ENCODE measurements around the gene XPNPEP1.

The XPNPEP1 gene

DNA sequence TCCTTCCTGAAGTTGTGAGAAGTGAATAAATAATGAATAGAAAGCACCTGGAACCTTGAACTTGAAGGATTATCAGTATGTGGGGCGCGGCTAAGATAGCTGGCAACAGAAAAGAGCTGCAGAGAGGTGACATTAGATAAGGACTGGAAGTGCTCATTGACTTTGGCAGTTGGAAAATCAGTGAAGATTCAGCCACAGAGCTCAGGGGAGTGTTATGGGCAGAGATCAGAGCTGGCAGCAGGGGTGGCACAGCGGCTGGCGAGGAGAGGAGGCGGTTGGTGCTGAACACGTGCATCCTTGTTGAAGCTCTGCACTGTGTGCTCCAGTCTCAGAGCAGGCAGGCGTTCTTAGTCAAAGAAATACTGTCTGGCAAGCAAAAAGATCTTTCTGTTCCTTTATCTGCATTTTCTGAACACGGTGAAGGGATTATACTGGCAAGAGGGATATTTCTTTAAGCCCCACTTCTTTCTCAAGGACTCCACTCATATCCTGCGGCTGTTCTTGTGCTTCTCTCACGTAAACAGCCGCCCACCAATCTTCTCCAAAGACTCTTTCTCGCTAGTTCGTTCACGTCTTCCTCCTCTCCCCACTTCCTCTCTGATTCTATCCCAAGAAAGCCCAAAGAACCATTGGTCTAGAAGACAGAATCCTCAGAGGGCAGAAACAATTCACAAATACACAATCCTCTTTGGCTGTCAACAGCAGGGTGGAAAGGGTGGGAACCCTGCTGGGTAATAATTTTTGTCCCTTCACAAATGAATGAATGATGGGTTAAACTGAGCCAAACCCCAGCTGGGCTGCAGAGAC is 45.8 kb upstream of the XPNPEP1 start:
- Histone ChIP-seq H3K14ac (ENCODE audit: low read length) (no peak overlapping the region), H3K23ac (ENCODE audit: low read length) (no peak overlapping the region), H3K4me2 (ENCODE audit: low read length) (no peak overlapping the region), H2BK5ac (ENCODE audit: low read depth, low read length, poor library complexity) (no peak overlapping the region), H2AK5ac (ENCODE audit: low read length) (no peak overlapping the region), H3K36me3 (ENCODE audit: control insufficient read depth in 1 of 2, insufficient read depth in 2 of 2, low read length in 2 of 2) (no peaks in the 10 kb centered on the region), H3K27ac (ENCODE audit: low read depth, low read length) (no peak overlapping the region), H3K9ac (ENCODE audit: low read length) (no peak overlapping the region), H2AFZ (ENCODE audit: insufficient read depth, low read length, poor library complexity) (no peak overlapping the region), H4K12ac (ENCODE audit: low read depth, low read length) (no peak overlapping the region), H3K4ac (ENCODE audit: low read depth, low read length) (no peak overlapping the region), H3K4me3 (ENCODE audit: low read depth, low read length) (no peak overlapping the region), H3K18ac (ENCODE audit: low read length) (no peak overlapping the region), H3K79me2 (ENCODE audit: control insufficient read depth, insufficient read depth, low read length, poor library complexity) (no peaks in the 10 kb centered on the region), H3K4me1 (ENCODE audit: control insufficient read depth in 1 of 2, insufficient read depth in 2 of 2, low read length in 2 of 2) (peaks cover 3 to 8% of the 10 kb centered on the region in 2 experiments), H4K8ac (ENCODE audit: low read depth, low read length) (no peak overlapping the region), H3K79me1 (ENCODE audit: low read length) (peaks cover 3% of the 10 kb centered on the region), H2BK12ac (ENCODE audit: low read length) (peak overlapping the region; percentile 14), H3K27me3 (ENCODE audit: insufficient read depth, low read length) (no peaks in the 10 kb centered on the region), H2BK120ac (ENCODE audit: insufficient read depth, low read length, poor library complexity) (no peak overlapping the region), H4K91ac (ENCODE audit: low read depth, low read length) (no peak overlapping the region), H3K9me3 (ENCODE audit: insufficient read depth, low read depth, low read length) (no peaks in the 10 kb centered on the region)
- no CpG with 5 or more reads among the region's 14 CpGs for WGBS (ENCODE audit: extremely low coverage, insufficient coverage, insufficient read length)
- DNase-seq = no peak

DNA sequence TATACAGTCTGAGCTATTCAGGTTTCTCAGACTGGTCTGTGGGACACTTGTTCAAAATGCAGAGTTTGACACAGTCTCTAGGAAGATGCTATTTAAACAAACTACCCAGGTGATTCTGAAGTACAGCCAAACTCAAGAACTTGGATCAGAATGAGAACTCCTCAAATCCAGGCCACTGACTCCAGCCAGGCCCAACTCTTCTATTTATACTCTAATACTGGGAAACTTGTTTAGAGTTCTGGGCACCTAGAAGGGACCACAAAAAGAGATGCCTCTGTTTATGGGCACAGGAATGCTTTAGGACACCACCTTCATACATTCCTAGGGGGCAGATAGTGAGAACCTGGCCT is 44.4 kb upstream of the XPNPEP1 start:
- Histone ChIP-seq H3K79me2 (ENCODE audit: control insufficient read depth, insufficient read depth, low read length, poor library complexity) (no peaks in the 10 kb centered on the region), H3K4me3 (ENCODE audit: low read depth, low read length) (no peak overlapping the region), H3K27me3 (ENCODE audit: insufficient read depth, low read length) (no peaks in the 10 kb centered on the region), H3K36me3 (ENCODE audit: control insufficient read depth in 1 of 2, insufficient read depth in 2 of 2, low read length in 2 of 2) (no peaks in the 10 kb centered on the region), H3K23ac (ENCODE audit: low read length) (no peak overlapping the region), H3K4ac (ENCODE audit: low read depth, low read length) (no peak overlapping the region), H2BK5ac (ENCODE audit: low read depth, low read length, poor library complexity) (peak overlapping the region; percentile 67), H2AFZ (ENCODE audit: insufficient read depth, low read length, poor library complexity) (no peak overlapping the region), H3K79me1 (ENCODE audit: low read length) (peaks cover 3% of the 10 kb centered on the region), H3K9ac (ENCODE audit: low read length) (no peak overlapping the region), H4K8ac (ENCODE audit: low read depth, low read length) (no peak overlapping the region), H2AK5ac (ENCODE audit: low read length) (no peak overlapping the region), H2BK12ac (ENCODE audit: low read length) (peak overlapping the region; percentile 77), H2BK120ac (ENCODE audit: insufficient read depth, low read length, poor library complexity) (no peak overlapping the region), H4K12ac (ENCODE audit: low read depth, low read length) (no peak overlapping the region), H3K9me3 (ENCODE audit: insufficient read depth, low read depth, low read length) (no peaks in the 10 kb centered on the region), H3K14ac (ENCODE audit: low read length) (peak overlapping the region; percentile 77), H3K4me2 (ENCODE audit: low read length) (peak overlapping the region; percentile 20), H3K4me1 (ENCODE audit: control insufficient read depth in 1 of 2, insufficient read depth in 2 of 2, low read length in 2 of 2) (peaks cover 3 to 8% of the 10 kb centered on the region in 2 experiments), H4K91ac (ENCODE audit: low read depth, low read length) (no peak overlapping the region), H3K27ac (ENCODE audit: low read depth, low read length) (peak overlapping the region; percentile 39), H3K18ac (ENCODE audit: low read length) (no peak overlapping the region)
- no peak for DNase-seq

DNA sequence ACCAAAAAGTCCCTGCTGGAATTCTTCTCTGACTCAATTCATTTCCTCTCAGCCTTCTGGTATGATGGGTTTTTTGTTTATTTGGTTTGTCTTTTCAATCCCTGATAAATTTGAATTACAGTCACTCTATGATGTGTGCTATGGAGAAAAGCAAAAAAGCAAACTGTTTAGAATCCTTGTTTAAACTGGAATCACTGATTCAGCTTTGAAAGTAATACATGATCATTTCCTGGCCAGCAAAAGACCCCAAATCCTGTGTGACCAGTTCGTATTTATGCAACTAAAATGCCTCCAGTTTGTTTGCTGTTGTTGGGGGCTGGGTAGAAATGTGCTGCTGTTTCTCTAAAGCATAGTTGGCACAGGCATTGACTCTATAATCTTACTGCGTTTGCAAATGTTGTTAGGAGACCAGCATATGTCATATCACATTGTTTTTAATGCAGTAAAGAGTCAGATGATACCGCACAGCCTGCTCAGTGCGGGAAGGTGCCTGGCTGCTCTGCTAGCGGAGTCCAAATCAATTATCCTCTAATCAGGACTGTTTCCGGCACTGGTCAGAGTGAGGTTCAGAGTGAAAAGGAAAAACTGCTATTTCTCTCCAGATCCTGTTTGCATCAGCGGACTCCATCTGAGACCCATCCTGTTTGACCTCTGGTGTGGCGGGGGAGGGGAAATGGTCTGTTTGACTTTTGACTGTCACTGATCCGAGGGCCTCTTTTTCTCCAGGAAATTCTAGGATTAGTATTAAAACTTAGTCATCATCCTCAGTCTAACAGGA is 43.8 kb upstream of the XPNPEP1 start:
- no CpG with 5 or more reads among the region's 9 CpGs for WGBS (ENCODE audit: extremely low coverage, insufficient coverage, insufficient read length)

DNA sequence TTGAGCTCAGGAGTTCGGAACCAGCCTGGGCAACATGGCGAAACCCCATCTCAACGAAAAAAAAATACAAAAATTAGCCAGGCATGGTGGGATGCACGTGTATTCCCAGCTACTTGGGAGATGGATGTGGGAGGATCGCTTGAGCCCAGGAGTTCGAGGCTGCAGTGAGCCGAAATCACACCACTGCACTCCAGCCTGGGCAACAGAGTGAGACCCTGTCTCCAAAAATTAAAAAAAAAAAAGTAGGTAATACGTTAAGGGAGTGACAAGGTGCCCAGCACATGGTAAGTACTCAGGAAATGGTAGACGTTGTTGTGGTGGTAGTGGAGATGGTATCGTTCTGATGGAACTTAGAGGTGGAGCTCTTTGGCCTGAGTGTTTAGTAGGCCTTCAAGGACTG is 41.0 kb upstream of the XPNPEP1 start:
- Histone ChIP-seq H3K79me2 (ENCODE audit: control insufficient read depth, insufficient read depth, low read length, poor library complexity) (no peaks in the 10 kb centered on the region), H2BK120ac (ENCODE audit: insufficient read depth, low read length, poor library complexity) (no peak overlapping the region), H2BK5ac (ENCODE audit: low read depth, low read length, poor library complexity) (no peak overlapping the region), H3K27ac (ENCODE audit: low read depth, low read length) (no peak overlapping the region), H3K27me3 (ENCODE audit: insufficient read depth, low read length) (no peaks in the 10 kb centered on the region), H3K4me3 (ENCODE audit: low read depth, low read length) (no peak overlapping the region), H3K14ac (ENCODE audit: low read length) (no peak overlapping the region), H3K9me3 (ENCODE audit: insufficient read depth, low read depth, low read length) (no peaks in the 10 kb centered on the region), H3K9ac (ENCODE audit: low read length) (no peak overlapping the region), H3K4ac (ENCODE audit: low read depth, low read length) (no peak overlapping the region), H3K4me1 (ENCODE audit: control insufficient read depth in 1 of 2, insufficient read depth in 2 of 2, low read length in 2 of 2) (peaks cover 8 to 14% of the 10 kb centered on the region in 2 experiments), H3K36me3 (ENCODE audit: control insufficient read depth in 1 of 2, insufficient read depth in 2 of 2, low read length in 2 of 2) (no peaks in the 10 kb centered on the region), H3K4me2 (ENCODE audit: low read length) (no peak overlapping the region), H3K79me1 (ENCODE audit: low read length) (peaks cover 6% of the 10 kb centered on the region), H2AFZ (ENCODE audit: insufficient read depth, low read length, poor library complexity) (no peak overlapping the region), H3K23ac (ENCODE audit: low read length) (no peak overlapping the region), H3K18ac (ENCODE audit: low read length) (no peak overlapping the region), H4K91ac (ENCODE audit: low read depth, low read length) (no peak overlapping the region), H4K8ac (ENCODE audit: low read depth, low read length) (no peak overlapping the region), H4K12ac (ENCODE audit: low read depth, low read length) (no peak overlapping the region), H2AK5ac (ENCODE audit: low read length) (no peak overlapping the region), H2BK12ac (ENCODE audit: low read length) (no peak overlapping the region)
- WGBS (ENCODE audit: extremely low coverage, insufficient coverage, insufficient read length) = no CpG with 5 or more reads among the region's 10 CpGs
- no peak for DNase-seq

More for the DNA sequence above, 43.8 kb upstream of the XPNPEP1 start:
- Histone ChIP-seq H3K9me3 (ENCODE audit: insufficient read depth, low read depth, low read length) (no peaks in the 10 kb centered on the region), H2BK5ac (ENCODE audit: low read depth, low read length, poor library complexity) (no peak overlapping the region), H4K12ac (ENCODE audit: low read depth, low read length) (no peak overlapping the region), H3K79me2 (ENCODE audit: control insufficient read depth, insufficient read depth, low read length, poor library complexity) (no peaks in the 10 kb centered on the region), H4K8ac (ENCODE audit: low read depth, low read length) (no peak overlapping the region), H2BK12ac (ENCODE audit: low read length) (no peak overlapping the region), H3K27me3 (ENCODE audit: insufficient read depth, low read length) (no peaks in the 10 kb centered on the region), H3K27ac (ENCODE audit: low read depth, low read length) (peak overlapping the region; percentile 72), H2AK5ac (ENCODE audit: low read length) (no peak overlapping the region), H3K79me1 (ENCODE audit: low read length) (peaks cover 3% of the 10 kb centered on the region), H3K4me1 (ENCODE audit: control insufficient read depth in 1 of 2, insufficient read depth in 2 of 2, low read length in 2 of 2) (peaks cover 5 to 9% of the 10 kb centered on the region in 2 experiments), H3K4me2 (ENCODE audit: low read length) (peak overlapping the region; percentile 31), H3K18ac (ENCODE audit: low read length) (no peak overlapping the region), H3K4ac (ENCODE audit: low read depth, low read length) (no peak overlapping the region), H3K36me3 (ENCODE audit: control insufficient read depth in 1 of 2, insufficient read depth in 2 of 2, low read length in 2 of 2) (no peaks in the 10 kb centered on the region), H3K4me3 (ENCODE audit: low read depth, low read length) (no peak overlapping the region), H4K91ac (ENCODE audit: low read depth, low read length) (no peak overlapping the region), H2AFZ (ENCODE audit: insufficient read depth, low read length, poor library complexity) (no peak overlapping the region), H2BK120ac (ENCODE audit: insufficient read depth, low read length, poor library complexity) (no peak overlapping the region), H3K14ac (ENCODE audit: low read length) (no peak overlapping the region), H3K23ac (ENCODE audit: low read length) (no peak overlapping the region), H3K9ac (ENCODE audit: low read length) (peak overlapping the region; percentile 5)
- no peak for DNase-seq

All from trophoblast cell (in vitro differentiated cells and primary cell).